HCT116 (cell line): ENCODE data around the gene ATP7B. TPM values are rescaled to one million over a fixed set of nuclear protein-coding genes. Genes with fewer than 3 reads are reported as not detected.
A peak's percentile ranks its signal among the peaks of the same experiment; 100 is the strongest.

Source experiments
- ATAC-seq: fragments of 200-7000 bp; cut with Tn5 transposase; 2 replicates; pipeline ENCODE4 v1.9.1; 2020; ENCODE audit warnings: mild to moderate bottlenecking, moderate library complexity
- BruUV-seq: library from RNA; stranded (reverse); fragments of 400-500 nt; replicated peaks from 2 replicates; lab custom pipeline; 2021; lab: Mats Ljungman, UMichigan
- CTCF ChIA-PET: fragments of 300-600 bp; sonication (Branson Sonifier 250); formaldehyde crosslinking; loops from one replicate; lab custom pipeline; 2021; ENCODE audit warnings: antibody characterized with exemption; lab: Charles Lee
- POLR2A ChIA-PET: fragments of 300-600, 350-600 bp; sonication (Branson Sonifier 250); formaldehyde crosslinking; loops from one replicate; lab custom pipeline; 2021; ENCODE audit warnings: antibody characterized with exemption; lab: Charles Lee
- RAD21 ChIA-PET, 2 experiments: fragments of 300-600 bp; sonication (Branson Sonifier 250); formaldehyde crosslinking; loops; one replicate each; lab custom pipeline; 2023; ENCODE audit warnings: low total read pairs in 2 of 2; ENCODE audit not compliant: uncharacterized antibody in 2 of 2, unreplicated experiment in 2 of 2, low non-redundant PET in 1 of 2; lab: Charles Lee
- DNase-seq: peaks from one replicate; pipeline ENCODE4 v3.0.0-alpha.2; 2010; ENCODE audit warnings: low read depth, low spot score
- H2AFZ ChIP-seq: fragments of 200-600 bp; shearing (Covaris generic), sonication (generic); 2 replicates; pipeline ENCODE4 v1.6.1; 2017; ENCODE audit warnings: low read depth, mixed run types, mixed read lengths, antibody characterized with exemption, low read length; ENCODE audit not compliant: poor library complexity, severe bottlenecking
- H3K27ac ChIP-seq: 2 replicates; pipeline ENCODE4 v1.5.1; 2012; ENCODE audit warnings: low read depth, low read length
- H3K27me3 ChIP-seq: fragments of 200-600 bp; sonication (generic); 2 replicates; pipeline ENCODE4 v1.6.1; 2016; ENCODE audit warnings: mixed run types, low read length, mixed read lengths; ENCODE audit not compliant: insufficient read depth
- H3K36me3 ChIP-seq, 2 experiments: fragments of 200-500 bp in 1 of 2; fragments of 200-600 bp in 1 of 2; sonication (Bioruptor generic) in 1 of 2; sonication (generic) in 1 of 2; 2 replicates each; pipeline versions ENCODE4 v1.5.1 to v1.6.1; 2014 to 2016; ENCODE audit warnings: low read length in 2 of 2, inconsistent platforms in 1 of 2, mixed read lengths in 1 of 2, mixed run types in 1 of 2; ENCODE audit not compliant: insufficient read depth in 2 of 2, control insufficient read depth in 1 of 2
- H3K4me1 ChIP-seq, 2 experiments: fragments of 200-600 bp in 1 of 2; sonication (generic) in 1 of 2; 2 replicates each; pipeline versions ENCODE4 v1.5.1 to v1.6.1; 2012 to 2017; ENCODE audit warnings: low read length in 2 of 2, inconsistent platforms in 1 of 2, mild to moderate bottlenecking in 1 of 2, mixed read lengths in 1 of 2, mixed run types in 1 of 2, moderate library complexity in 1 of 2; ENCODE audit not compliant: insufficient read depth in 2 of 2, control insufficient read depth in 1 of 2
- H3K4me2 ChIP-seq: fragments of 200-600 bp; sonication (generic); 2 replicates; pipeline ENCODE4 v1.6.1; 2017; ENCODE audit warnings: mixed run types, low read length, mixed read lengths
- H3K4me3 ChIP-seq, 2 experiments: fragments of 200-600 bp in 1 of 2; sonication (generic) in 1 of 2; replicated peaks in 1 of 2; 2 replicates each; pipeline ENCODE4 v1.5.1; 2011 to 2016; ENCODE audit warnings: low read length in 2 of 2, control low read depth in 1 of 2, low read depth in 1 of 2, mild to moderate bottlenecking in 1 of 2, mixed read lengths in 1 of 2, mixed run types in 1 of 2
- H3K79me2 ChIP-seq: fragments of 200-600 bp; sonication (generic); 2 replicates; pipeline ENCODE4 v1.6.1; 2017; ENCODE audit warnings: mild to moderate bottlenecking, mixed run types, low read length, moderate library complexity, mixed read lengths; ENCODE audit not compliant: insufficient read depth
- H3K9ac ChIP-seq: fragments of 200-600 bp; sonication (generic); 2 replicates; pipeline ENCODE4 v1.6.1; 2016; ENCODE audit warnings: low read length, mixed read lengths
- H3K9me2 ChIP-seq: fragments of 200-600 bp; sonication (generic), shearing (Covaris generic); 2 replicates; pipeline ENCODE4 v1.6.1; 2017; ENCODE audit warnings: mixed run types, mild to moderate bottlenecking, moderate library complexity; ENCODE audit not compliant: insufficient read depth
- H3K9me3 ChIP-seq, 2 experiments: fragments of 200-500 bp in 1 of 2; fragments of 200-600 bp in 1 of 2; sonication (Bioruptor generic) in 1 of 2; sonication (generic) in 1 of 2; 2 replicates each; pipeline ENCODE4 v1.6.1; 2014 to 2017; ENCODE audit warnings: low read length in 2 of 2, mixed read lengths in 2 of 2, inconsistent platforms in 1 of 2, low read depth in 1 of 2, mild to moderate bottlenecking in 1 of 2, mixed run types in 1 of 2, moderate library complexity in 1 of 2; ENCODE audit not compliant: control insufficient read depth in 1 of 2, insufficient read depth in 1 of 2
- H4K20me1 ChIP-seq: fragments of 200-600 bp; sonication (generic), shearing (Covaris generic); 2 replicates; pipeline ENCODE4 v1.6.1; 2017; ENCODE audit warnings: mixed run types, mild to moderate bottlenecking, moderate library complexity; ENCODE audit not compliant: insufficient read depth
- CBX3 ChIP-seq: IDR thresholded peaks from 2 replicates; pipeline ENCODE4 v1.6.1; 2012; ENCODE audit warnings: low read depth
- CEBPB ChIP-seq: IDR thresholded peaks from 2 replicates; pipeline ENCODE4 v1.6.1; 2012; ENCODE audit warnings: low read depth
- POLR2AphosphoS5 ChIP-seq: IDR thresholded peaks from 2 replicates; pipeline ENCODE4 v1.6.1; 2011; ENCODE audit warnings: mild to moderate bottlenecking, low read depth, low read length, moderate library complexity
- RAD21 ChIP-seq: IDR thresholded peaks from 2 replicates; pipeline ENCODE4 v1.6.1; 2012; ENCODE audit warnings: low read depth, mild to moderate bottlenecking
- SIN3A ChIP-seq: IDR thresholded peaks from 2 replicates; pipeline ENCODE4 v1.6.1; 2012; ENCODE audit warnings: low read depth
- SP1 ChIP-seq: IDR thresholded peaks from 2 replicates; pipeline ENCODE4 v1.6.1; 2012; ENCODE audit warnings: low read depth
- TCF7L2 ChIP-seq: IDR thresholded peaks from 2 replicates; pipeline ENCODE4 v1.7.0; 2011; ENCODE audit warnings: borderline replicate concordance, inconsistent platforms; ENCODE audit not compliant: insufficient read depth, insufficient read length; ENCODE audit errors: extremely low read depth
- ZNF274 ChIP-seq: fragments of 200-500 bp; sonication (Bioruptor generic); IDR thresholded peaks from 2 replicates; pipeline ENCODE4 v1.6.1; 2014; ENCODE audit warnings: mild to moderate bottlenecking, low read depth, low read length, inconsistent platforms
- intact Hi-C: fragments of 100-400 bp; cut with micrococcal nuclease; formaldehyde crosslinking; loops from 2 replicates; pipeline ENCODE4 v1.10.0; 2022
- total RNA-seq: library from RNA; stranded (reverse); gene quantifications from one replicate; pipeline ENCODE4 v1.2.1, GENCODE V29; 2021; ENCODE audit not compliant: unreplicated experiment
- TF ChIP-seq, protein P1 (sequence below), 3 experiments: fragments of 200-600 bp in 1 of 3; sonication (generic) in 1 of 3; IDR thresholded peaks in 2 of 3; conservative IDR thresholded peaks in 1 of 3; 2 replicates each; pipeline ENCODE4 v1.5.1; 2012 to 2017; ENCODE audit warnings: low read depth in 2 of 3, low read length in 2 of 3, antibody characterized with exemption in 1 of 3, borderline replicate concordance in 1 of 3, control low read depth in 1 of 3, mild to moderate bottlenecking in 1 of 3, mixed read lengths in 1 of 3, mixed run types in 1 of 3, moderate library complexity in 1 of 3; ENCODE audit not compliant: insufficient read depth in 1 of 3

The ATP7B gene
- total RNA-seq, 1 experiment from 2014 or later = 10.3 TPM

DNA sequence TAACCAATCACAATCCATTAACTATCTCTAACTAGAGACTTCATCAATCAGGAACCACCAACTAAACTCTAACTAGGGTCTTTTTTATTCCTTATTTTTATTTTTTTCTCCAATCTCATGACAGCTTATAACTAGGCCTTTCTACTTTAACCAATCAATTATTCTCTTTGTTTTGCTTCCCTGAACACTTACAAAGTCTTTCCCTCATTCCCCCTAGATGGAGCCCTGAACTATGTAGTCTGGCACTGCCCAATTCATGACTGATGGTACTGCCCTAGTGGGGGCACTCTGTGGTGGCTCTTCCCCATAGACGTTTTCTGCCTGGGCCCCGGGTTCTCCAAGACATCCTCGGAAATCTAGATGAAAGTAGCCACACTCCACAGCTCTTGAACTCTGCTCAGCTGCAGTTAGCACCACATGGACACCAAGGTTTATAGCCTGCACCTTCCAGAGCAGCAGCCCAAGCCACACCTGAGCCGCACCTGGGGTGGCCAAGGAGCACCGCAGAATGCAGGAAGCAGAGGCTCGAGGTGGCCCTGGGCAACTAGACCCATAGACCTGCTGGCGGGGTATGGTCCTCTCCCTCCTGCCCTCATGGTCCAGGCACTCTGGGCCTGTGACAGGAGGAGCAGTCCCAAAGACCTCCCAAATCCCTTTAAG is 6.6 kb downstream of the ATP7B start:
- TF ChIP-seq, protein P1, sequence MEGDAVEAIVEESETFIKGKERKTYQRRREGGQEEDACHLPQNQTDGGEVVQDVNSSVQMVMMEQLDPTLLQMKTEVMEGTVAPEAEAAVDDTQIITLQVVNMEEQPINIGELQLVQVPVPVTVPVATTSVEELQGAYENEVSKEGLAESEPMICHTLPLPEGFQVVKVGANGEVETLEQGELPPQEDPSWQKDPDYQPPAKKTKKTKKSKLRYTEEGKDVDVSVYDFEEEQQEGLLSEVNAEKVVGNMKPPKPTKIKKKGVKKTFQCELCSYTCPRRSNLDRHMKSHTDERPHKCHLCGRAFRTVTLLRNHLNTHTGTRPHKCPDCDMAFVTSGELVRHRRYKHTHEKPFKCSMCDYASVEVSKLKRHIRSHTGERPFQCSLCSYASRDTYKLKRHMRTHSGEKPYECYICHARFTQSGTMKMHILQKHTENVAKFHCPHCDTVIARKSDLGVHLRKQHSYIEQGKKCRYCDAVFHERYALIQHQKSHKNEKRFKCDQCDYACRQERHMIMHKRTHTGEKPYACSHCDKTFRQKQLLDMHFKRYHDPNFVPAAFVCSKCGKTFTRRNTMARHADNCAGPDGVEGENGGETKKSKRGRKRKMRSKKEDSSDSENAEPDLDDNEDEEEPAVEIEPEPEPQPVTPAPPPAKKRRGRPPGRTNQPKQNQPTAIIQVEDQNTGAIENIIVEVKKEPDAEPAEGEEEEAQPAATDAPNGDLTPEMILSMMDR (IDR thresholded peaks at IDR 0.05 in 2 of 3, conservative IDR thresholded peaks at IDR 0.05 in 1 of 3; ENCODE audit: borderline replicate concordance in 1 of 3, insufficient read depth in 1 of 3, low read depth in 2 of 3, low read length in 2 of 3) = peak in 1 of 3 experiments; percentile 42; a peak in 1 of 6 replicates
- TF ChIP-seq RAD21 (peak; percentile 31; the same call in 1 of the 2 replicates), SIN3A (no peak), SP1 (no peak), ZNF274 (no peak)
- Histone ChIP-seq H4K20me1 (no peaks in the 10 kb centered on the region), H3K27ac (no peak overlapping the region), H3K4me3 (no peak overlapping the region), H3K4me2 (no peak overlapping the region), H3K9me3 (no peaks in the 10 kb centered on the region), H3K36me3 (no peaks in the 10 kb centered on the region), H3K9ac (no peak overlapping the region), H2AFZ (no peak overlapping the region), H3K27me3 (no peaks in the 10 kb centered on the region), H3K9me2 (no peaks in the 10 kb centered on the region), H3K4me1 (no peaks in the 10 kb centered on the region), H3K79me2 (no peaks in the 10 kb centered on the region)
- ChIA-PET POLR2A (no interaction called here), RAD21 (no interaction called here), CTCF (interaction anchor here (2.1 kb wide), 1 partner anchor 123 kb away, joined by 8 read pairs; no protein-coding TSS in a partner anchor)
- no TSS peak for BruUV-seq
- ATAC-seq (peak; percentile 78), DNase-seq (no peak)
- intact Hi-C loops = loop anchor here (5.0 kb wide), 1 partner anchor 123 kb away; the partner anchor contains the start of gene NEK5

DNA sequence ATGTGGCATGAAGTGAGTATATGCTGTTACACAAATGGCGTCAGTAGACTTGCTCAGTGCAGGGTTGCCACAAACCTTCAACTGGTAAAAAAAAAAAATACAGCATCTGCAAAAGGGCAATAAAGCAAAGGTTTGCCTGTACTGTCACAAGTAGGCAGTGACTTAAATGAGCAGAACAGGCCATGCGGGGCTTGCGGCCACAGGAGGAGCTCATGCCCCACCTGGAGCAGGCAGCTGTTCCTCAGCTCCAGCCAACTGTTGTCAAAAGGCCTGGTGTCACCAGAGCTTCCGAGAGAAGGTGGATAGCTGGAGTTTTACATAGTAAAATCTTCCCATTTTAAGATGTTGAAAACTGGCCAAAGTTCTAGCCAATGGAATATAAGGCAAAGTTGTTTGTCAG is 7.7 kb downstream of the ATP7B start:
- Histone ChIP-seq H3K36me3 (no peaks in the 10 kb centered on the region), H3K9me2 (no peaks in the 10 kb centered on the region), H2AFZ (no peak overlapping the region), H3K4me1 (no peaks in the 10 kb centered on the region), H3K4me2 (no peak overlapping the region), H3K9me3 (no peaks in the 10 kb centered on the region), H3K79me2 (no peaks in the 10 kb centered on the region), H3K27ac (no peak overlapping the region)
- intact Hi-C loops = loop anchor here (5.0 kb wide), 1 partner anchor 124 kb away; the partner anchor contains the start of gene NEK5
- ChIA-PET CTCF (interaction anchor here (1.0 to 2.1 kb wide), 2 partner anchors 124 to 447 kb away, joined by 3 to 8 read pairs; no protein-coding TSS in a partner anchor), RAD21 (no interaction called here)
- DNase-seq = no peak
- no peak for TF ChIP-seq TCF7L2
- no peak for TF ChIP-seq CEBPB
- TF ChIP-seq CBX3 = no peak
- no peak for TF ChIP-seq POLR2AphosphoS5
- no peak for TF ChIP-seq ZNF274
- TF ChIP-seq SIN3A = no peak
- TF ChIP-seq, all 23 proteins: peak for 0
- Histone ChIP-seq H3K9ac (no peak overlapping the region), H3K27me3 (no peaks in the 10 kb centered on the region), H3K4me3 (no peak overlapping the region), H4K20me1 (no peaks in the 10 kb centered on the region)
- POLR2A ChIA-PET = no interaction called here
- BruUV-seq = no TSS peak
- ATAC-seq = no peak
